Measurements from ENCODE around the gene NKD2.

DNA sequence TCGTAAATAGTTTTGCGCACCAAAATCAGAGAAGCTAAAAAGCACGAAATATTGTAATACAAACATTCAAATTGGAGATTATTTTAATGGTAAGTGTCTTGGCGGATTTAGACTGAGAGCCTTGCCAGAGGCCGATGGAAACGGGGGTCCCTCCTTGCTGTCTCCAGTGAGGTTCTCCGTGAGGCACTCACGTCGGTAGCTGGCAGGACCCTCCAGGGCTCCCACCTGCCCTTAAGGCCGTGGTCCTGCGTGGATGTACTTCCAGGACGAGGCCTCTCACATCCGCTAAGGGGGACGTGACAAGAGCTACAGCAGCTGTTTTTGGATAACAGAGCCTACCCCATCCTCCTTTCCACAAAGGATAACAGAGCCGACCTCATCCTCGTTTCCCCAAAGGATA lies 7.9 kb downstream of the NKD2 start:
- TF ChIP-seq, protein P1, sequence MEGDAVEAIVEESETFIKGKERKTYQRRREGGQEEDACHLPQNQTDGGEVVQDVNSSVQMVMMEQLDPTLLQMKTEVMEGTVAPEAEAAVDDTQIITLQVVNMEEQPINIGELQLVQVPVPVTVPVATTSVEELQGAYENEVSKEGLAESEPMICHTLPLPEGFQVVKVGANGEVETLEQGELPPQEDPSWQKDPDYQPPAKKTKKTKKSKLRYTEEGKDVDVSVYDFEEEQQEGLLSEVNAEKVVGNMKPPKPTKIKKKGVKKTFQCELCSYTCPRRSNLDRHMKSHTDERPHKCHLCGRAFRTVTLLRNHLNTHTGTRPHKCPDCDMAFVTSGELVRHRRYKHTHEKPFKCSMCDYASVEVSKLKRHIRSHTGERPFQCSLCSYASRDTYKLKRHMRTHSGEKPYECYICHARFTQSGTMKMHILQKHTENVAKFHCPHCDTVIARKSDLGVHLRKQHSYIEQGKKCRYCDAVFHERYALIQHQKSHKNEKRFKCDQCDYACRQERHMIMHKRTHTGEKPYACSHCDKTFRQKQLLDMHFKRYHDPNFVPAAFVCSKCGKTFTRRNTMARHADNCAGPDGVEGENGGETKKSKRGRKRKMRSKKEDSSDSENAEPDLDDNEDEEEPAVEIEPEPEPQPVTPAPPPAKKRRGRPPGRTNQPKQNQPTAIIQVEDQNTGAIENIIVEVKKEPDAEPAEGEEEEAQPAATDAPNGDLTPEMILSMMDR (IDR thresholded peaks at IDR 0.05; ENCODE audit: low read depth, low read length, poor library complexity, severe bottlenecking), result no peak
- no peak for TF ChIP-seq EZH2phosphoT487 (IDR thresholded peaks at IDR 0.05; ENCODE audit: borderline replicate concordance, low read length)

All from DOHH2 (cell line).